BE2C (cell line): ENCODE measurements around the gene OR2Y1.

ENCODE experiments used
- DNase-seq: peaks from one replicate; pipeline ENCODE4 v3.0.0-alpha.2; 2020
- H3K27me3 ChIP-seq: fragments of 250-450 bp; sonication (Bioruptor Pico); 2 replicates; pipeline ENCODE4 v1.5.1; 2020; ENCODE audit warnings: mild to moderate bottlenecking
- H3K36me3 ChIP-seq: fragments of 250-450 bp; sonication (Bioruptor Pico); 2 replicates; pipeline ENCODE4 v1.5.1; 2020; ENCODE audit warnings: mild to moderate bottlenecking
- H3K4me1 ChIP-seq: fragments of 250-450 bp; sonication (Bioruptor Pico); 2 replicates; pipeline ENCODE4 v1.5.1; 2020
- H3K4me3 ChIP-seq: 2 replicates; pipeline ENCODE4 v1.5.1; 2011; ENCODE audit warnings: low read depth, low read length
- H3K9me3 ChIP-seq: fragments of 250-450 bp; sonication (Bioruptor Pico); 2 replicates; pipeline ENCODE4 v1.5.1; 2020
- CTCF ChIP-seq: IDR thresholded peaks from 2 replicates; pipeline ENCODE4 v1.5.1; 2012; ENCODE audit warnings: mild to moderate bottlenecking, low read depth, low read length

OR2Y1 gene

GRCh38 chr5:180777475-180777874, 37.6 kb upstream of the OR2Y1 start:
- H3K4me3 ChIP-seq: no peak overlapping the region
- no peaks in the 10 kb centered on the region for H3K4me1 ChIP-seq
- DNase-seq: no peak
- no peaks in the 10 kb centered on the region for H3K9me3 ChIP-seq
- no peak for TF ChIP-seq CTCF
- H3K36me3 ChIP-seq: no peaks in the 10 kb centered on the region
- peaks cover 15% of the 10 kb centered on the region for H3K27me3 ChIP-seq

- no peaks in the 10 kb centered on the region for H3K36me3 ChIP-seq
- H3K4me3 ChIP-seq: no peak overlapping the region
- no peaks in the 10 kb centered on the region; the same call in 1 of the 2 replicates for H3K9me3 ChIP-seq
- no peak for DNase-seq
- H3K4me1 ChIP-seq: no peaks in the 10 kb centered on the region
- TF ChIP-seq CTCF: no peak
- peaks cover 15% of the 10 kb centered on the region for H3K27me3 ChIP-seq
Measured at GRCh38 chr5:180776376-180776775, 36.5 kb upstream of the OR2Y1 start.

GRCh38 chr5:180775624-180776023, 35.8 kb upstream of the OR2Y1 start:
- DNase-seq: no peak
- H3K9me3 ChIP-seq: no peaks in the 10 kb centered on the region; the same call in 1 of the 2 replicates
- TF ChIP-seq CTCF: no peak
- H3K4me3 ChIP-seq: no peak overlapping the region
- peaks cover 15% of the 10 kb centered on the region for H3K27me3 ChIP-seq
- H3K36me3 ChIP-seq: no peaks in the 10 kb centered on the region
- no peaks in the 10 kb centered on the region for H3K4me1 ChIP-seq

- no peaks in the 10 kb centered on the region; the same call in 1 of the 2 replicates for H3K9me3 ChIP-seq
- TF ChIP-seq CTCF: no peak
- no peak overlapping the region for H3K4me3 ChIP-seq
- no peaks in the 10 kb centered on the region for H3K4me1 ChIP-seq
- H3K36me3 ChIP-seq: no peaks in the 10 kb centered on the region
- DNase-seq: no peak
- peaks cover 15% of the 10 kb centered on the region for H3K27me3 ChIP-seq
Measured at GRCh38 chr5:180771839-180772238, 32.0 kb upstream of the OR2Y1 start.

- Histone ChIP-seq H3K9me3 (no peaks in the 10 kb centered on the region; the same call in 1 of the 2 replicates), H3K4me3 (no peak overlapping the region), H3K4me1 (no peaks in the 10 kb centered on the region), H3K27me3 (peaks cover 9% of the 10 kb centered on the region), H3K36me3 (no peaks in the 10 kb centered on the region)
- no peak for DNase-seq
- no peak for TF ChIP-seq CTCF
Measured at GRCh38 chr5:180769821-180770220, 30.0 kb upstream of the OR2Y1 start.

GRCh38 chr5:180755601-180756000, 15.7 kb upstream of the OR2Y1 start:
- no peaks in the 10 kb centered on the region for H3K36me3 ChIP-seq
- no peak for TF ChIP-seq CTCF
- H3K9me3 ChIP-seq: no peaks in the 10 kb centered on the region
- peaks cover 8% of the 10 kb centered on the region for H3K27me3 ChIP-seq
- H3K4me1 ChIP-seq: no peaks in the 10 kb centered on the region
- no peak overlapping the region for H3K4me3 ChIP-seq
- DNase-seq: no peak
